GM19099 (cell line): ENCODE results near the gene IFT122.

ENCODE experiments used
- POLR2A ChIP-seq: IDR thresholded peaks from 3 replicates; pipeline ENCODE4 v1.6.1; 2011; ENCODE audit warnings: low read depth; ENCODE audit not compliant: insufficient read length; ENCODE audit errors: extremely low read depth

The IFT122 gene

GRCh38 chr3:129429080-129429451 lies 11.0 kb upstream of the IFT122 start:
- no peak for TF ChIP-seq POLR2A

GRCh38 chr3:129429602-129430001 lies 10.4 kb upstream of the IFT122 start:
- TF ChIP-seq POLR2A = no peak

GRCh38 chr3:129432036-129432435 lies 8.0 kb upstream of the IFT122 start:
- TF ChIP-seq POLR2A = no peak

GRCh38 chr3:129432671-129433070 lies 7.4 kb upstream of the IFT122 start:
- no peak for TF ChIP-seq POLR2A

GRCh38 chr3:129433565-129433964 lies 6.5 kb upstream of the IFT122 start:
- TF ChIP-seq POLR2A = no peak

- TF ChIP-seq POLR2A = no peak
Measured at GRCh38 chr3:129434140-129434539, 5.9 kb upstream of the IFT122 start.

GRCh38 chr3:129435367-129435766 lies 4.7 kb upstream of the IFT122 start:
- no peak for TF ChIP-seq POLR2A

GRCh38 chr3:129439226-129439816 lies 703 bp upstream of the IFT122 start:
- no peak for TF ChIP-seq POLR2A

GRCh38 chr3:129440618-129441190 lies 680 bp downstream of the IFT122 start:
- no peak for TF ChIP-seq POLR2A

GRCh38 chr3:129441215-129441614 lies 1.2 kb downstream of the IFT122 start:
- no peak for TF ChIP-seq POLR2A

GRCh38 chr3:129441782-129442181 lies 1.8 kb downstream of the IFT122 start:
- no peak for TF ChIP-seq POLR2A

GRCh38 chr3:129442486-129442885 lies 2.5 kb downstream of the IFT122 start:
- no peak for TF ChIP-seq POLR2A

GRCh38 chr3:129442947-129443346 lies 2.9 kb downstream of the IFT122 start:
- TF ChIP-seq POLR2A = no peak

- TF ChIP-seq POLR2A = no peak
Measured at GRCh38 chr3:129445471-129445870, 5.4 kb downstream of the IFT122 start.

- no peak for TF ChIP-seq POLR2A
Measured at GRCh38 chr3:129446926-129447325, 6.9 kb downstream of the IFT122 start.

GRCh38 chr3:129448186-129448895 lies 8.3 kb downstream of the IFT122 start:
- TF ChIP-seq POLR2A = no peak

- no peak for TF ChIP-seq POLR2A
Measured at GRCh38 chr3:129449279-129450115, 9.5 kb downstream of the IFT122 start.
